Sigmoid colon (tissue), 4 donors: ENCODE results near the gene SLC16A11.

Experiments
- CTCF ChIP-seq, 4 experiments: fragments of 450-650 bp in 3 of 4; fragments of 200-600 bp in 1 of 4; IDR thresholded peaks; one replicate each; pipeline ENCODE4 v1.5.1; 2016 to 2019; ENCODE audit warnings: antibody characterized with exemption in 4 of 4, mild to moderate bottlenecking in 3 of 4, moderate library complexity in 2 of 4
- EP300 ChIP-seq, 4 donors: sonication (generic); formaldehyde crosslinking; IDR thresholded peaks; one replicate each; pipeline ENCODE4 v1.6.1; 2017; ENCODE audit warnings: antibody characterized with exemption in 4 of 4
- POLR2A ChIP-seq, 2 donors: fragments of 450-650 bp; IDR thresholded peaks; one replicate each; pipeline ENCODE4 v1.6.1; 2016; ENCODE audit warnings: antibody characterized with exemption in 2 of 2, mild to moderate bottlenecking in 2 of 2, moderate library complexity in 2 of 2
- POLR2AphosphoS5 ChIP-seq, 4 donors: sonication (generic); formaldehyde crosslinking; IDR thresholded peaks; one replicate each; pipeline ENCODE4 v1.6.1; 2017; ENCODE audit warnings: antibody characterized with exemption in 4 of 4

- TF ChIP-seq CTCF (IDR thresholded peaks at IDR 0.05) = no peak
- no peak for TF ChIP-seq POLR2AphosphoS5 (IDR thresholded peaks at IDR 0.05)
- TF ChIP-seq EP300 (IDR thresholded peaks at IDR 0.05) = no peak
- TF ChIP-seq POLR2A (IDR thresholded peaks at IDR 0.05) = no peak
Observed at GRCh38 chr17:7083592-7083991, 39.7 kb upstream of the SLC16A11 start.
